Hematopoietic multipotent progenitor cell treated with erythropoietin and hydrocortisone succinate and interleukin-3 and kit ligand, for 17 days (in vitro differentiated cells): ENCODE measurements around the gene MAPKAP1.

Experiments
- DNase-seq: peaks from one replicate; pipeline ENCODE4 v3.0.0-alpha.2; 2015; ENCODE audit warnings: low spot score

MAPKAP1 gene

DNA sequence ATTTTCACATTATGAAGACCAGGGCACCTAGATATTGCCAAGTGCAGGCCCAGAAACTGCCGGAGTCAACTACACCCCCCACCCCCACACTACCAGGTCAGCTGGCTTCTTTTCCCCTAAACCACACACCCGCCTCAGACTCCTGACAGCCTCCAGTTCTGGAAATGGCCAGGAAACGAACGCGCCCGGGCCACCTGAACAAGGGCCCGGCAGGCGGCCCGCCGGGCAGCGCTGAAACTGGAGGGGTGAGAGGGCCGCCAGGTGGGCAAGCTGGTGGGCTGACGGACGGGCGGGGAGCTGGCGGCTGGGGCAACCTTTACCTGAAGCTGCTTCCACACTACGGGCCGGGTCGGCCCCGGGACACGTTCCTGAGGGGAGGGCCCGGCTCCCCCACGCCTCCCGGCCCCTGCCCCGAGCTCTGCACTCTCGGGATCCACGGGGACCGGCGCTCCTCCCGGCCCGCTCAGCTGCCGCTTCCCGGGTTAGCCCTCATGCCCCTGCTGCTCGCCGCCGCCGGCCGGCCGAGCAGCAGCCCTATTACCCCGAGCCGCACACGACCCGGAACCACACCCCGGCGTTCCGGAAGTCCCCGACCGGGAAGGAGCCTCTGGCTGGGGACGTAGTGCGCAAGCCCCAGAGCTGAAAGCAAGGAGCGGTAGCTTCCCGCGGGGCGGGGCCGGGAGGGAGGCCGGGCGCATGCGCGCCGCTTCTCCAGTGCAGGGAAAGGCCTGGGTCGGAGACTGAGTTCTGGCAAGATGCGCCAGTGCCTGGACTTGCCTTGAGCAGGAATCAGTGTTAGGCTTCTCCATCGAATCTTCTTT is at the start of gene MAPKAP1:
TSS of gene MAPKAP1 (minus strand) at position 558 of the 821 bp plus-strand sequence. CDS start 34,634 bp downstream, outside the sequence.
- peak; percentile 94 for DNase-seq

DNA sequence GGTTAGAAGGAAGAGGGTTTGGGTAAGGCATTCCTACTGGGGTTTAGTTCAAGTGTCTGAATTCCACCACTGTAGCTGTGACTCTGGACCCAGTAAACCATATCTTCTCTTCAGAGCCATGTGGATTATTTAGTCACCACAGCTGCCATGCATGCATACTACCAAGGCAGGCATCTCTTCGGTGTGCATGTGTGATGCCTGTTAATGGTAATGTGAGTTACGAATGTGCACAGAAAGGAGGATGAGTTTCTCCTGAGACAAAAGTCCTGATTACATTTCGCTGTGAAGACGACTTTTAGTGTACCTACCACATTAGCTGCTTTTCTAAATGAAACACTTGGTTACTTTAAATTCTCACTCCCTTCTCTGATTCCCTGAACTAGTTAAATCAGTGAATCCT is 49.5 kb upstream of the MAPKAP1 start:
- DNase-seq: no peak

DNA sequence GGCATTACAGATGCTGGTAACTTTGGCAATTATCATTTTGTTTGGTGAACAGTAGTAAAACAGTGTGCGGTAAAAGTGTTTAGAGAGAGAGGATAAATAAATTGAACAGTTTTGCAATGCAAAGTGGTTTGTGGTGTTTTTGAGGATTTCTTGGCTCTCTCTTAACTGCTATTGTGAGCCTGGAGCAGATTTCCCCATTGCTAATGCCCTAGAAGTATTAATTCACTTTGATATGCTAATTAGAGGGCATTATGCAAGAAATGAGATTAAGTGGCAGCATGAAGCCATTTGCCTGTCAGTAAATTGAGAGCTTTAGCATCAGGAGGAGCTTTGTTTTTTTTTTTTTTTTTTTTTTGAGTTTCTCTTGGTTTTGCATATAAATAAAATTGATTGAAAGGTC is 48.3 kb upstream of the MAPKAP1 start:
- no peak for DNase-seq

DNA sequence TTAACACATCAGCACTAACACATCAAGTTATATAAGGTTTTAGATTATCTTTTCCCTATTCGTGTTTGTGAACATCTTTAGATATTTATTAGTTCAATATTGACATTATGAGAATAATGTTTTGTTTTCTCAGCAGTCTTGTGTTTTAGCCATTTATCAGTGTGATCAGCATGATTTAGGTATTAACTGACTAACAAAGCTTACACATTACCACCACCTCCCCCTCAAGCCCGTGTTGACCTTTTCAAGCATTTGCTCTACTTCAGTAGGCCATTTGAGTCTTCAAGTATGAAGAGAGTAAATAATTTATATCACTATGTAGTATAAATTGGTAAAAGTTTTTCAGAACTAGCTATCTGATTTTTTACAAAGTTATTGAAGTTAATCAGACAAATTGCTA is 47.1 kb upstream of the MAPKAP1 start:
- no peak for DNase-seq

DNA sequence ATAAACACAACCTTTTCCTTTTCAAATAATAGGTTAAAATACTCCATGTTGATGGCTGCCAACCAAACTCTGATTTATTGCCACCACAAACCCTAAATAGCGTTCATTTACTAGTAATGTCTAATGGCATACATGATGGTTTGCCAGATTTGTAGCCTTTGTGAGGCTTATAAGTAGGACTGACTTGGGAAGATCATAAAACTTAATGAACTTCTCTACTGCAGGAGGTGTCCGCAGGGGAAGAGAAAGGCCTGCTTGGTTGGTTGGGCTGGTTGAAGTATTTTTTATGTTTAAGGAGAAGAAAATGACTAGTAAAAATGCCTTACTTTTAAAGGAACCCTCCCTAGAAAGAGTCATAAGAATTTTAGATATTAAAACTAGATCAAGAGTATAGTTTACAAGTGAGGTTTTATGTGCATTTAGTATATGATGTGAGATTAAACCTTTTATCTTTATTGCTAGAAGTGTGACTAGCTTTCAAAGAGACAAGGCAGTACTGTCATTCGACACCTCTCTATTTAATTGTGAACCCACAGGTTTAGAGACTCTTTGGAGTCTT is 45.1 kb upstream of the MAPKAP1 start:
- DNase-seq: no peak

DNA sequence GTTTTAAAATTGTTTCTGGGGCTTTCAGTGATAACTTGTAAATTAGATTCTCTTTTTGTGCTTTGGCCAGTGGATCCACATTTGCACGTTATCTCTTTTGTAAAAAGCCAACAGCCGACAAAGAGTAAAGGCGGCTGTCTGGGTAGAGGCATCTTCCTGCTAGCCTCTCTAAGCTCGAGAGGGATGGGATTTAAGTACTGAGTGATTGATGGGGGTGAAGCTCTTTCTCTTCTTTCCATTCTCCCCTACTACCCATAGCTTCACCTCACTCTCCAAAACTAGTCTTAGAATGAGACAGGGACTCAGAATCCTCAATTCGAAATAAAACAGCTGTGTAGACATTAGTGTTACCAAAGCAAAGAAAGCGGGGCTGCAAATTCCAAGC is 43.6 kb upstream of the MAPKAP1 start:
- no peak for DNase-seq

DNA sequence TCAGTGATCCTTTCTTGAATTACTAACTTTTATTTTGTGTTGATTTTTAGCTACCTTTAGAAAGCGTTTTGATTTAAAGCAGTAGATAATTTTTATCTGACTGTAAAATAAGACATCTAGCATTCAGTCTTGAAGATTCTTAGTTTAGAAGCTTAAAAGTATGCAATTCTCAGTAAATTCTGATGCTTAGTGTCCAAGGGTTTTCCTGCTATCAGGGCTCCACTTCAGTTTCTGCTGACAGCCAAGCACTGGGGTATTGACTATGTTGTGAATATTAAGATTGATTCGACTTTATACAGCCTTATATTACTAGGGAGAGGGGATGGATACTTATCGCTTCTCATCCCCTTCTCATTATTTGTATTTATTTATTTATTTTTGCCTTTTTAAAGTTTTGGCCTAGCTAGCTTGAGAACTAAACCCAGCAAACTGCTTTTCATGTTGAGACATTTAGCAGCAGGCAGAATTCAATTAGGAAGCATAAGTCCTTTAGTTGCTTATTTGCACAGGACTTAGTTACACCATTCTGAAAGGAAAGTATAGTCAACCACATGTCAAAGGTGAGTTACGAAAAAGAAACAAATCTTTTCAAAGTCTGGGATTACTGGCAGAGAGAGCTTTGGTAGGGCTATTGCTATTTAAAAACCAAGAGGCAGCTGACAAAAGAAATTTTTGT is 43.1 kb upstream of the MAPKAP1 start:
- DNase-seq: no peak

DNA sequence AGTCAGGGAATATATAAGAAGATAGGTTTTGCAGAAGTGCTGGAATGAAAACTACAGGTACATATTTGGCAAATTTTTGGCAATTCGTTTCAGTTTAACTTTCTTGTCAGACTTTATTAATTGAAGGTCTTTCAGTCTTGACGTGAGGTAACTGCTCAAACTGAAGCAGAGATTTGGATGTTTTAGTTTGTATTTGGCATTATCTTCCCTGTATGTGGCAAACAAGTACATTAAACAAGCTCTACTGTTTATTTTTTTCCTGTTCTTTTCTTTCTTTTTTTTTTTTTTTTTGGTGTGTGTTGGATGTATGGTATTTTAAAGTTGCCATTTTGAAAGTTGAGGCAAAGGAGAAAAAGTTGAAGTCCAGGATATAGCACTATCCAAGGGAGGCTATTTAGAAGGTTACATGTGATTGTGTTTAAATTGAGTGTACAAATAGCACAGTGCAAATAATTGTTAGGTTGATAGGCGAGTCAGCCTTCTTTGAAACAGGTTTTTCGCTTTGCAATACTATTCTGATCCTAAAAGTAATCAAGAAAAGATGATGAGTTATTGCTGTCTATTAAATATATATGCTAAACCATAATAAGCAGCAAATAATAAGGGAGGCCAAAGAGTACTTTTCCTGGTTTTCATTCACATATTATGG is 42.4 kb upstream of the MAPKAP1 start:
- no peak for DNase-seq

DNA sequence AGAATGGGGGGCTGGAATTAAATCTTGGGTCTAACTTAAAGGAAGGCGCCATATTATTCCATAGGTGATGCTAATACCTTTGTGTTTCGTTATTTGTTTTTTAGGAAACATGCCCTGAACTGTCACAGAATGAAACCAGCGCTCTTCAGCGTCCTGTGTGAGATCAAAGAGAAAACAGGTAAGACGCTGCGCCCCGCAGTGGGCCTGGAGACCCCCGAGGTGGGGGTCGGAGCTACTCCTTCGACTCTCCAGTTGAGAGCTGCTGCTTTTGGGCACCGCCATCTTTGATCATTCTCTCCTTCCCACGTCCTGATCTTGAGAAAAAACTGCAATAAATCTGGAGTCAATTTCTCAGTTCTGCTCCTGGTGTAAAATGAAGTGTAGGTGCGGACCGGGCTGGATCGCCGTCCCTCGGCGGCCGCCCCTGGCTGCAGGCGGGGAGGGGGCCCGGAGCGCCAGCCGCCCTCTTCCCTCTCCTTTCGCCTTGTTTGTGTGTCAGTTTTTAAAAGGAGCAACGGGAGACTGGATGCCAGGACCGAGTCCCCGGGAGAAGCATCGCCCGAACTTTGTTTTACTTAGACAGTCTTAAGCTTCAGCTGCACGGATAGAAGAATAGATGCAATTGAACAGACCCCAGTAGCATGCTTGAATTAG is 41.6 kb upstream of the MAPKAP1 start:
- DNase-seq: no peak

DNA sequence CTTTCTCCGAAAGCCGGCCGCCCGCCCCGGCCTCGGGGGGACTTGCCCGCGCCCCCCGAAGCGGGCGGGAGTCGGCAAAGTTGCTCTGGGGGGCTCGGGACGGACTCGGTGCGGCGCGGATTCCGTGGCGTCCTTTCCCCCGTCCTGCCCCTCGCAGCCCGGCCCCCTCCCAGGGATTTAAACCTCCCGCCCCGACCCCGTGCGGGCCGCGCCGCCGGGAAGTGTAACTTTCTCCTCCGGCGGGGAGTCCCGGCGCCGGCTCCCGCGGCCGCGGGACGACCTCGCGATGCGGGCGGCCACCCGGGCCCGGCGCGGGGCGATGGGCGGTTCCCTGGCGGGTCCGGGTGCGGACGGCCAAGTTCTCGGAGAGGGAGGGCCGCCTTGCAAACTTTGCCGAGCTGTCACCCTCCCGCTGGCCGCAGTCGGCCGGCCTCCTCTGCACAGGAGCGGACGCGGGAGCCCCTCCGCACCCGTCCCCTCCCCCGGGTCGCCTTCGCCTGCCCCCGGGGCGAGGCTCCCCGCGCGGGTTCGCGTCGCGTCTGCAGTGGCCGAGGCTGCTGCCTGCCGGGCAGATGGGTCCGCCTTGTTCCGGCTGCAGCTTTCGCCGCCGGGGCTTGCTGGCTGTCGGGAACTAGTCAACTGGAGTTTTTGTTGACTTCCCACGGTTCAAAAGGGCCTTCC is 40.9 kb upstream of the MAPKAP1 start:
- peak; percentile 37 for DNase-seq

DNA sequence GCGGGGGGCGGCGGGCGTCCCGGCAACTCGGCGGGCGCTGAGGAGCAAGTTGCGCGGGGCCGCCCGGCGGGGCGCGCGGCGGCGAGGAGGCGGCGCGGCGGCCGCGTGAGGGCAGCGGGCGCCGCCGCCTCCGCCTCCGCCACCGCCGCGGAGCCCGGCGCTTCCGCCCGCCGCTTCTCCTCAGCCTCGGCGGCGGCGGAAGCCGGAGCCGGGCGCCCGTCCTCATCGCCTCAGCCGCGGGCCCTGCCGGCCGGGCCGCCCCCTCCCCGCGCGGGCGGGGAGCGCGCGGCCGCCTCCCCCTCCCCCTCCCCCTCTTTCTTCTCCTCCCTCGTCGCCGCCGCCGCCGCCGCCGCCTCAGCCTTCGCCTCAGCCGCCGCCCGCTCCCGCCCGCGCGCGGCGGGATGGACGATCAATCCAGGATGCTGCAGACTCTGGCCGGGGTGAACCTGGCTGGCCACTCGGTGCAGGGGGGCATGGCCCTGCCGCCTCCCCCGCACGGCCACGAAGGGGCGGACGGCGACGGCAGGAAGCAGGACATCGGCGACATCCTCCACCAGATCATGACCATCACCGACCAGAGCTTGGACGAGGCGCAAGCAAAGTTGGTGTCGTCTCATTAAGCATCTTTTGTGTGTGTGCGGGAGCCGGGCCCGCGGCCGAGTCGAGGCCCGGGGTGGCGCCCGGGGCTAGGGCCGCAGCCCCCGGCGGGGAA is 40.2 kb upstream of the MAPKAP1 start, which contains the start of gene PBX3:
TSS of gene PBX3 (plus strand) at position 321 of the 712 bp plus-strand sequence.
- peak; percentile 39 for DNase-seq

DNA sequence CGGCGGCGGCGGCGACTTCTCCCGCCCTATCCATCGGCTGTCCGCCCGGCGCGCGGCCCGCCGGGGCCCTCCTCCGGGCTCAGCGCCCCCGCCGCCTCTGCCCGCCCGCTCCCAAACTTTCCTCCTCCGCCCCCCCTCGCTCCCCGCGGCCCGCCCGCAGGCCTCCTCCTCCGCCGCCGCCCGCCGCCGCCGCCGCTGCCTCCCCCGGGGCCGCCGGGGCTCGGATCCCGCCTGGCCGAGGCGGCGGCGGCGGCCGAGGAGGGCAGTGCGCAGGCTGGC is 39.7 kb upstream of the MAPKAP1 start:
- no peak for DNase-seq

DNA sequence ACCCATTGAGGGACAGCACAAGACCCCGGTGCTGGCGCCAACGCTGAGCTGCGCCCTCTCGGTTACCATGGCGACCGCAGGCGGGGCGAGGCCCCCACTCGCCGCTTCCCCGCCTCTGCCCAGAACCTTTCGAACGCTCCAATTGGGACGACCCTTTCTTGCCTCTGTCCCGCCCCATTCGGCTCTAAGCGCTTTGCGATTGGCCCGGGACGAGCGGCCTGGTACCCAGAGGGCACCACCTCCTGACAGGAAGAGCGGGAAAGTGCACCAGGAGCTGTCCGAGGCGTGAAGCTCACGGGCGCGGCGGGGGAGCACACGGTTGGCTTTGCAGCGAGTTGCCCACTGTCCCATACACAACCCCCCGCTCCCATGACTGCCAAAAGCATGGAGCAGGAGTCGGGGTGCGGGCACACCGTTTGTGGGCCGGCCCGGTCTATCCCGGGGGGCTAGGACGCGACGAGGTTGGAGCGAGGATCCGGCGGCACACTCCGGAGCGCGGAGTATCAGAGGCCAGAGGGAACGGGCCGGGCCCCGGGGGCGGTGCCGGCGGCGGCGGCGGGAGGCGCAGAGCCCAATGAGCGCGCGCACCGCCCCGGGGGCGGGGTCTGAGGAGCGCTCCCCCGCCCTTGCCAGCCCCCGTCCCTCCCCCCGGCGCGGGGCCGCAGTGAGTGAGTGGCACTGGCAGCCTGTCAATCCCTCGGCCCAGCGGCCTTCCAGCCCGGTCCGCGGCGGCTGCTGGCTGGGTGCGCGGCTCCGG is 39.2 kb upstream of the MAPKAP1 start:
- peak; percentile 90 for DNase-seq

DNA sequence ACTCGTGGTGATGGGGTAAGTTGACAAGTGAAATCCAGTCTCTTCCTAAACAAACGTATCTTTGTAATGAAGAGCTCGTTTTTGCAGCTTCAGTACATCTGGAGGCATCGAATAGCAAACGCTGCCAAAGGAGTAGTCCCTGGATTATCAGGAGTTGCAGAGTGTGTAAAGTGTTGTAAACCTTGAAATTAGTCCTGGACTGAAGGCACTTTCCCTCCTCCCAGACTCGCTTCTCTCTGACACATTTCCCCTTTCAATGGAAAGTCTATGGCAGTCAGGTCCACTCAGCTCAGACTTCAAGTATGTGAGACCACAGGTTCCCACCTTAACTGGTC is 38.6 kb upstream of the MAPKAP1 start:
- no peak for DNase-seq

DNA sequence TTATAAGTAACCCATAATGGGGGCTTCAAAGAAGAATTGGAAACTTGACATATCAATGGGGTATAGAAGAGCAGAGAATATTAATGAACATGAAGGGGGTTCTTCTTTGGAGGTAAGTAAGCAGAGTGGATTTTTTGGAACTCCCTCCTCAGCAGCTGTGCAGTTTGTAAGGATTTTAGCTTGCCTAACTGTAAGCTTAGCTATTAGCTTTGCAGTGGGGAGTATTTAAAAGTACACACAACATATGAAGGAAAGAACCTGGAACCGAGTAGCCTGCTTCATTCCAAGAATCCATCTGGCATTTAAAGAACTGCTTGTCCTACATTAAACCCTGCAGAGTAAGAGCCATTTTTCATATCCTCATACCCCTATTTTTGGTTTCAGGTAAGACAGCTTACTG is 38.0 kb upstream of the MAPKAP1 start:
- no peak for DNase-seq

DNA sequence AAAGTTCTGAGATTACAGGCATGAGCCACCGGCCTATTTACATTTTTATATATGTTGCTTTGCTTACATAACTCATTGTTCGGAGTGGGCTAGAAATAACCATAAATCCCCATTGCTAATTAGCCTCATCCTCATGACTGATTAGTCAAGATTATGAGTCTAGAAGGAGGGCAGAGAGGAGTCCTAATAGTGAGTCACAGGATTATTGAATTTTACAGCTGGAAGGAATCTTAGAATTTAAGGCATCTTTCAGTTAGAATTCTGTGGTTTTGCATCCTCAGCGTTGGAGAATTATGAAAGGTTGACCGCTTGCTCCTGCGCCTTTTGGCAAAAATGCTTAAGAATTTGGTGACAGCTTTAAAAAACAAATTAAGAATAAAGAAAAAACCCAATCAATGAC is 37.6 kb upstream of the MAPKAP1 start:
- DNase-seq: no peak

DNA sequence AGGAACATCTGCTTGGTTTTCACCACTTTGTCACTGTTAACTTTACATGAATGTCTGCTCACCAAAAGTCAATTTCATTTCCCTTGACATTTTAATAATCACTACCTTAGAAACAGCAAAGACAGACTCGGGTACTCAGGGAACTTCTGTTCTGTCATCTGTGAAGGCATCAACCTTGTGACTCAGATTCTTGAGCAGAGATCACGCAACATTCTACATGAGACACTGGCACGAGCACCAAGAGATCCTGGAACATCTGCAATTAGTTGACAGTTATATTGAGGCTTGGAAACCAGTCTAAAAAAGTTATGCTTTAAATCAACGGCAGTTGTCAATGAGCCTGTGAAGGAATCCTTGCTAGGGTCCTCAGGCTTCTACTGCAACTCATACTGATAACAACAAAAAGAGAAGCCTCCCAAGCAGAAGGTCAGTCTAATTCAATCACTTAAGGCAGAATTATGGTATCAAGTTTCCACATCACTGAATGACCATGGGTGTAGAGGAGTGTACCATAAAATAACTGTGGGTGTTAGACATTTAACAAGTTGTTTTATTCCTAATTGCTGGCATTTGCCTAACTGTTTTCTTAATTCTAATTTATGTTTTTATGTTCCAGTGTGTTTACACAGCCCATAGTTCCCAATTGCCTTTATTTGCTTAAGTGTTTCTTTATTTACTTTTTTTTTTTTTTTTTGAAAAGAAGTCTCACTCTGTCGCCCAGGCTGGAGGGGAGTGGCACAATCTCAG is 36.8 kb upstream of the MAPKAP1 start:
- no peak for DNase-seq

DNA sequence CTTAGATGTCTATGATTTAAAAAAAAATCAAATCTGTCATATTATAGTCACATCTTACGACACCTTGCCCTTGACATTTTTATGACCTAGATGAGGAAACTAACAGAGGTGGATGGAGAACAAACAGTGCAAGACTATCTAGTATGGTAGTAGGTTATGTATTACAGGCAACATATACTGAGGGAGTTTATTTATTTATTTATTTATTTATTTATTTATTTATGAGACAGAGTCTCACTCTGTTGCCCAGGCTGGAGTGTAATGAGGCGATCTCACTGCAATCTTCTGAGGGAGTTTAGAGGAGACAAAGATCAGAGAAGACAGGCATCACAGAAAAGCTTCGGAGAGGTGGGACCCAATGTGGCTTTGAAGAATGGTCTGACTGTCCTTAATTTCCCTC is 35.6 kb upstream of the MAPKAP1 start:
- DNase-seq: no peak

DNA sequence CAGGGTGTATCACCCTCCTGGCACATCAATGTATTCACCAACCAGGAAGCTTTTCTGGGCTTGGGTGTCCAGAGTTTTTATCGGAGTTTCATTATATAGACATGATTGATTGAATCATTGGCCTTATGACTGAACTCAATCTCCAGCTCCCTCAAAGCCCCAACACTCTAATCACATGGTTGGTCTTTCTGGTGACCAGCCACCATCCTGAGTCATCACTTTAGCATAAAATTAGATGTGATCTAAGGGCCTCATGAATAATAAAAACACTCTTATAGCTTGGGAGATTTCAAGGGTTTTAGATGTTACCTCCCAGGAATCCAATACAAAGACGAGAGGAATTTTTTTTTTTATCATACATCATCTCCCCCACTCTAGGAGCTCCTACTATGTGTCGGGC is 32.4 kb upstream of the MAPKAP1 start:
- no peak for DNase-seq

DNA sequence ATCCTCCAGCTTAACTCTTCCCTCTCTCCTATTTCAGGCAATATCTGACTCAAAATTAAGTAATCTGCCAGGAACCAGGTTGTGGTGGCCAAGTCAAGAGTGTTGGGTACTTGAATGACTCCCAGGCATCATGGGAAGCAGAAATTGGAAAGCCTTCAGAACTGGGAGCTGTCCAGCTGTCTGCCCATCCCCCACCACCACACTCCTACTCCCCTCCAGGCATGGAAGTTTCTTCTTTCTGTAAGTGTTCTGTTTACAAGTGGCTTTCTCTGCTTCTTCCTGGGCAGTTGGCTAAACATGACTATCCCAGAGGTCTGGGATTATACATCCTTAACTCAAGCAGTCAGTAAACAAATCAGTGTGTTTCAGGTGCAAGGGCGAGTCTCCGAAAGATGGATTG is 25.6 kb upstream of the MAPKAP1 start:
- DNase-seq: no peak
